HG03139 (cell line): ENCODE results near the gene CST9.
"Not testable (repeated sequence)": the region's sequence is repeated elsewhere in the genome, so short reads cannot be mapped to it uniquely, and the experiment has no call there.

Source experiments
- ATAC-seq: cut with Tn5 transposase; IDR thresholded peaks from one replicate; pipeline ENCODE4 v1.9.1; 2021; ENCODE audit not compliant: unreplicated experiment

Gene CST9

DNA sequence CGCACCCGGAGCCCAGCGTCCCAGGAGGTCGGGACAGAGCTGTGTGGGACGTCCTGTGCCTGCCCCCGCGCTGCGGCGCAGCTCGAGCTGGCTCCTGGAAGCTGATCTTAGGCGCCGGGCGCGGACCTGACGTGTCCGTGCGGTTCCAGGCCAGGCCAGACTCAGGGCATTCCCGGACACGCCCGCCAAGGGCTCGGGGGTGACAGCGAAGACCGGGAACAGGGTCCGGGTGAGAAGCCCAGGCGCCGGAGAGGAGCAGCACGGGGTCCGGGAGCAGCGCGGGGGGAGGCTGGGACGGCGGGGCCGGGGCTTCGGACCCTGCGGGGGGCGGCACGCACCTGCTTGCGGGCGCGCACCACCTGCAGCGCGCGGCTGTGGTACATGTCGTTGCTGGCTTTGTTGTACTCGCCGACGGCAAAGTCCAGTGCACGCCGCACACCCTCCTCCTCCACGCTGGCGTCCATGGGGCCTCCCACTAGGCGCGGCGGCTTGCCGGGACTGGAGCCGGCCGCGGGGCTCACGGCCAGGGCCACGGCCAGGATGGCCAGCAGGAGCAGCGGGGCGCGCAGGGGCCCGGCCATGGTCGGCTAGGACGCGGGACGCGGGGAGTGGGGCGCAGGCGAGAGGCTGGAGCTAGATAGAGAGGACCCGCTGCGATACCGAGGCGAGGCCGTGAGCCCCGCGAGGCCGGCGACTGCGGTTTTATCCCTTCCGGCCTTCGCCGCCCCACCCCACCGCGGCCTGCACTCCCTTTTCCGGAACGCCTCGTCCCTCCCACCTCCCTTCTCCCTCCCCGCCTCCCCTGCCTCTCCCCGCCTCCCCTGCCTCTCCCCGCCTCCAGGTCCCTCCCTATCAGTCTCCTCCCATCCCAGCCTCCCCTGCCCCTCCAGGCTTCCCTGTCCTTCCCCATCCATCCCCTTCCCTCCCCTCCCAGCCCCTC, 31.8 kb upstream of the CST9 start, which contains the start of gene CST3:
Gene CST3 (minus strand): TSS at position 674 of the 940 bp plus-strand sequence. CDS start 93 bp downstream, at position 581.
- peak; percentile 61 for ATAC-seq

DNA sequence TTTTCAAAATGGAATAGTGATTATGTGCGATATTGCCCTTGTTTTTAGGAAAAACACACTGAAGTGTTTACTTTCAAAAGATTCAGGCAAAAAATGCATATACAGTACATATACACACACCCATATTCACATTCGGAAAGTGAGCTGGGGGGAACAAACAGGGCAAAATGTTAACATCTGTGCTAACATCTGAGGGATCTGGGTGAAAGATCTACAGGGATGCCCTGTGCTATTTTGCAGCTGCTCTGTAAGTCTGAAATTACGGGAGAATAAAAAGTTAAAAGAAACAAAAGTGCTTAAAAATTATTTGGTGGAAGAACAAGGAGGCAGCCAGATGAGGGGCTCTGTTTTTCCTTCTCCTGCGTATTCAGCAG, 31.2 kb upstream of the CST9 start:
- no peak for ATAC-seq

DNA sequence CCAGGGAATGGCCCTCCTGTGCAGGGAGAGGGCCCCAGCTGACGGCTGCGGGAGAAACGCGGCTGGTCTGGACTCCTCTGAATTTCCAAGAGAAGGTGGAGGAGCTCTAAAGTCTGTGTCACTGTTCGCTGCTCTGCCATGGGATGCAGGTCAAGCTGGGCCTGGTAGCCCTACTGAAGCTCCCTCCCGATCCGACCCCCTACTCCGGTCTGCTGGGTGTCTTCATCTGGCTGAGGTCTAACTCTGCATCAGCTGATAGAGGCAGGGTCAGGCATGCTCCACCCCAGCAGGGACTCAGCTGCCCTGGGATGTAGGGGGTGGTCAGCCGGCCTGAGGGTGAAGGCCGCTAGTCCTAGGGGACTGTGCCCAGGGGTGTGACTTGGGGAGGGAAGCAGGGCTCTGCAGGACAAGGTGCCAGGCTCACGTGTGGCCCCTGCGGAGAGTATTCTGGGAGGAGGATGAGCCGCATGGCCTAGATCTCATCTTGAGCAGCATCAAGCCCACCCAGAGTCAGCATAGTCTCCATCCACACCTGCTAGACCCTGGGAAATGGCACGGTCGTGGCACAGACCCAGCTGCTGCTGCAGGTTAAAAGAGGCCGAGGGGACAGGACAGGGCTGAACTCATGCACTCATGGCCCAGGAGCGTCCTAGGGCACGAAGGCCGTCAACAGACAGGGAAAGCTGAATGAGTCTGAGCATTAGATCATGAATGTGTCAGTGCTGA, 30.6 kb upstream of the CST9 start:
- no peak for ATAC-seq

DNA sequence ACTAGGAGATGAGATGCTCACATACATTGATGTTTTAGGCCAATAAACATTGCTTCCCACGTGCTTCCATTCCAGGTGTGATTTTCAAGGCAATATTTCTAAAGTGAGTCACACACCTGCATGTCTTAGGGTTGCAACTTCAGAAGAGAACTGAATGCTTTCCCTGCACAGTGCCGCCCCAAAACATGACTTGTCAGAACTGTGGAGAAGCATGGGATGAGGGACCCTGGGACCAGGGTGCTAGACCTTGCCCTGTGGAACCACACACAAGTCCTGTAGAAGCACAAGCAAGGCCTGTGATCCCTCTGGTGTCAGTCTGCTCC, 30.0 kb upstream of the CST9 start:
- ATAC-seq = not testable (repeated sequence)

DNA sequence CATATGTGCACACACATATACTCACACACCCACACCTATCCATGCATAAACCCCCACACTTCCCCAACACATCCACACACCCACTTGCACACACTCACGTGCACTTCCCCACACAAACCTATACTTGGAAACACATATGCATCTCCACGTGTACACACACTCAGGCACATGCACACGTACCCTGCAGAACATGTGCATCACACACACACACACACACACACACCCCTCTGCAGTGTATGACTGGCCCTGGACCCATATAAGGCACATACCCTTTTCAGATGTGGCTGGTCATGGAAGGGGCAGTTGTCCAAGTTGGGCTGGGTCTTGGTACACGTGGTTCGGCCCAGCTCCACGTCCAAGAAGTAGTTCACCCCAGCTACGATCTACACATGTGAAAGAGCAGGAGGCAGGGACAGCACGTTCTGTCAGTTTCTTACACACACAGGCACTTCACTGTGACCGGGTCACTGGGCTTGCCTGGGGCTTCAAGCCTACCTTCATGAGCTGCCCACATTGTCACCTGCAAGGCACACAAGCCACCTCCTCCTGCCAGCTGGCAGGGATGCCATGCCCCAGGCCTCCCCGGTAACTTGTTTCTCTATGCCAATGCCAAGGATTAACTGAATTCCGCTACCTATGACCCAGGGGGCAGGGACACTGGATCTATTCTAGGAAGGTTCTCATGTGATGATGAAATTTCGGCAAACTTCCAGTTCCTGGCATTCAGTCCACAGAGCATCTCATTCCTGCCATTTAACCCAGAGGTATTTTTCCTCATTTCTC, 29.5 kb upstream of the CST9 start:
- ATAC-seq = no peak

DNA sequence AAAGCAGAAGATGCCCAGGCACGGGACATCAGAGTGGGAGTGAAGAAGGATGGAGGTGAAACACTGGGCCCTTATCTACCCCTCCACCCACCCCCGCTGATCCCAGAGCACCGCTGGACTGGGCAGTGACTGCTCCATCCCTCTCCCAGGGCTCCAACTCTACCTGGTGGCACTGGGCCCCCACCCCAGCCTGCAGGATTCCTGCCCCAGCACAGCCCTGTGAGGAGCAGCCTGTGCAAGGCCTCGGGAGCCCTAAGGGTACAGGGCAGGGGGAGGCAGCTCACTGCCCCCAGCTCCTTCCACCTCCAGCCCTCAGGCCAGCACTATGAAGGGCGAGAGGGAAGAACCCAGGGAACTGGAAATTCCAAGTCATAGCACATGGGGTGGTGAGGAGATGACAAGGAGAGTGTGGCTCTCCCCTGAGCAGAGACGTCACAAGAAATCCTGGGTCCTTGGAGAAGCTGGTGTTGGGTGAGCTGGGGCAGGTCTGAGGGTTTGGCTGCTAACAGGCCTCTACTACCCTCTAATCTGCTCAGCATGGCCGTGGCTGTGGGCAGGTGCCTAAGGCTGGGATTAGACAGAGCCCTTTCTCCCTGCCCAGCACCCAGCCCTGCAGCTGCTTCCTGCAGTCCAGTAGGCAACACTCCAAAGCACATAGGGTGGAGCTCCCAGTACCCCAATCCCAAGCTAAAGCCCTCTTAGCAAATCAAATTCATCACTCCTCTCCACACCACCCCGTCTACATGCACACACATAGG, 28.5 kb upstream of the CST9 start:
- no peak for ATAC-seq

DNA sequence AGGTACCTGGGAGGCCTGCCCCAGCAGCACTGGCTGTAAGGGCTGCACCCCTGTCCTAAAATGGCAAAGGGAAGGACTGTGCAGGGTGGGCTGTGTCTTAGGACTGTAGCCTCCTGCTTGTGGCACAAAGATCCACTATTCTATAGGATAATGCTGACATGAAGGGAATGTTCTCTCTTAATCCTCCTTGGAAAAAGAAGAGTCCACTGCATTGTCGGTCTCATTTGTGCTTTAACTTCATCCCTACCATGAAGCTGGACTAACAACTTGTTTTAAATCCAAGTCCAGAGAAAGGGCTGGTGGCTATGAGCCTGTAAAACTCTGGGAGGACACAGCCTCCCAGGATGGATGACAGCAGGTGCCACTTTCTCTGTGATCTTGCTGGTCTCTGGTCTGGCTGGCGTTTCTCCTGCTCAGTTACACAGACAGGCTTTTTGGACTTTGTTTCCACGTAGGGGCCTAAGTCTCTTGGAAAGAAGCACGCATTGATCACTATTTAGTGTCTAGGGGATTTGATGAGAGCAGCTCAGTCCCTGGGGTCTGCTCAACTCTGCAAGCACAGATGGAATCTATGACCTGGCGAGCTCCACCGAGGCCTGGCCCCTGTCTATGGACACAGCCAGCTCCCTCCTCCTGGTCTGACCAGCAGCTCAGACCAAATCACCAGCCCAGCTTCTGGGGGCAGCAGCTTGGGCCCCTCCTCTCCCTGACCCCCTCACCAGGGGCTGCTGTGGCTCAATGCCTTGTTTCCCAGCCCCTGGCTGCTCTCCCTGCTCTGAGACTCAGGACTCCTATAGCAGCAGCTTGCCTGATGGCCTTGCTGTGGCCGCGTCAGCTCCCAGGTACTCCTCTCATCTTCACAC, 27.2 kb upstream of the CST9 start:
- no peak for ATAC-seq

DNA sequence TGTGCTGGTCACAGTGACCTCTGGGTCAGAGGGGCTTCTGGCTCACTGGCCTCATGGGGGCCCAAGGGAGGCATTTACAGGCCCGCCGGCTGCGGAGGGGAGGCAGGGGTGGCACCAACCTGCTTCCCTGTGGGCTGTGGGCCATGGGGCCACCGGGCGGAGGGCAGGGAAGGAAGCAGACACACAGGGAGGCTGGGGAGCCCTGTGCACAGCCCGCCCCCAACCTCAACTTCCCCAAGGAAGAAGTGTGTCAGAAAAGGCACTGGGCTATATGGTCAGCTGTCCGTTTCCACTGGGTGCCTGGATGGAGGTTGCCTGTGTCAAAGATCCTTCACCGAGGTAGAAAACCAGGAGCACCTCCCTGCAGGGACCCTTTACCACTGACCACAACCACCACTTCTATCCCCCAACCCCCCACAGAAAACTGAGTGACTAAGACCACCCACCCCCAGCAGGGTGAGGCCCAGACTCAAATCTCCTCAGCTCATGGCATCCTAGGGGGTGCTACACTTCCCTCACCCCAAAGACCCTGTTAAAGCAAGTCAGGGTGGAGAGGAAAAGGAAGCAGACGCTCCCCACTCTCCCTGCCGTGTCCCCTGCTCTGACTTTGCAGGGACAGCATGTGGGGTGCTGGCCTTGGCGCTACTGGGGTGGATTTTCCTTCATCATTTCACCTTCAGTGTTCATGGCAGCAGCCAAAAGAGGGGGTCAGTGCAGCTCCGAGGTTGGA, 26.4 kb upstream of the CST9 start:
- no peak for ATAC-seq

DNA sequence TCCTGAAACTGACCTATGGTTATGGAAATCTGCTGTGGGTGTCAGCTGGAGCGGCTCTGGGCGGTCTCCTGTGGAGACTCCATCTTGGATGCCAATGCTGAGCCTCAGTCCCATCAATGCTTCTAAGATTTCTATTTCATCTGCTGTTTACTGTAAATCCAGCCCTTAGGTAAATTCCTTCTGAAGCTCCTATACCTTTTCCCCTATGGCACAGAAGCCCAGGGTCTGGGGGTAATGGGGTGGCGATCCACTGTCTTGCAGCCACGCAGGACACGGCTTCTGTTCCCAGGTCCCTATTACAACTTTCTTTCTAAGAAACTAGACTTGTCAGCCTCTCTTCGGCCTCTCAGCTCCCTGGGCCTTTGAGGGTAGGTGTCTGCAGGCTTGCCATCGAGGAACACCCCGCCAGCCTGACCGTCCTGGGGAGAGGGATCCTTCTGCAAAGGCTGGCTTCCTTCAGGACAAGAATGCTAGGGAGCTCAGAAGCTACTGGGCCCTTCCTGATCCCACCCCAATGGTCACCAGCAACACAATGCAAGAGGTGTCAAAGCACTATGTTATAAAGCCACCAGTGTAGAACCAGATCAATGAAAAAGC, 25.6 kb upstream of the CST9 start:
- no peak for ATAC-seq

DNA sequence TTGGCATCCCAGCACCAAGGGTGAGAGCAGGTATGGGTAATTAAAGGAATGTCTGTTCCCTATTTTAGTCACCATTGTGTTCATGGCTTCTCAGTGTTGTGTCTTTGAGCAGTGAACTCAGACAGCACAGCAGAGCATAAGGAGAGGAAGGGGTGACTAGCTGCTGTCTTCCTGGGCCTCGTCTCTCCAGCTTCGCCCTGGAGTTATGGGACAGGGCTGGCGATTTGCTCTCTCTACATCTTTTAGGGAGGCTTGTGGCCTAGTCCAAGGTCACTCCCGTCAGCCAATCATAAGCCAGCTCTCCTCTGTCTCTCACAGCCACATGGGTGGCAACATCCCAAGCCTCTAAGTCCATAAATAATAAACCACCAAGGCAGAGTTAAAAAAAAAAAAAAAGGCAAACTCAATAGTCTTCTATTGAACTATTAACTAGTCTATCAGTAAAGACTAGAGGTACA, 24.7 kb upstream of the CST9 start:
- ATAC-seq = no peak

DNA sequence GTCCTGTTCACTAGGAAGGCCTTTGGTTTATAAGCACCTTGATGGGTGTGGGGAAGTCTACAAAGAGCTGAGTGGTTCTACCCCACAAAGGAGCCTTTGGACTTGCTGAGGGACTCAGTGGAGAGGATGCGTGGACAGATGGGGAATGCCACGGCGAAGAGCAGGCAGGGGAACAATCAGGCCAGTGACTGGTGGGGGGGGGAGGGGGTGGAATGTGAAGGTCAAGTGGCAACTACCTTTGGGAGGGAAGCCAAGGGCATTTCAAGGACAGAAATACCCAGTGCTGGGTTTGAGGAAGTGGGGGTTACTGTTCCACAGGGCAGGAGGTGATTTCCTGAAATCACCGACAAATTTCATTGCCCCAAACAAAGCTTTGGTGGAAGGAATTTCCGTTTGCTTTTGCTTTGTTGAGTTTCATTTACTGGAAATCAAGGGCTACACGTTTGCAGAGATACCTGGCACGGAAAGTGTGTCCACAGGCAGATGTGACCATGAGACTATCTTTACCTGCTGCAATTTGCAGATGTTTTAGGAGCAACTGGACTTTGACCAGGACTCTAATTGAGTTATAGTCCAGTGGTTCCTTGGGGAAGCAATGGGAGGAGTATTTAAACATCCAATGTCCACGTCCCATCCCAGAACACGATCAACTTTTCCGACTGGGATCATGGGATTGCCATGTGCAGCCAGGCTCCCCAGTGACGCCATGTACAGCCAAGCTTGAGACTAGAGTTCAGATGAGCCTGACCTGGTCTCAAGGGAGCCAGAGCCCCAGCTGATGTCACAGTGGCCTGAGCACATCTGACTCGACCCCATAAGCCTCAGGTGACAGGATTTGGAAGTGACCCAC, 24.1 kb upstream of the CST9 start:
- ATAC-seq = no peak

DNA sequence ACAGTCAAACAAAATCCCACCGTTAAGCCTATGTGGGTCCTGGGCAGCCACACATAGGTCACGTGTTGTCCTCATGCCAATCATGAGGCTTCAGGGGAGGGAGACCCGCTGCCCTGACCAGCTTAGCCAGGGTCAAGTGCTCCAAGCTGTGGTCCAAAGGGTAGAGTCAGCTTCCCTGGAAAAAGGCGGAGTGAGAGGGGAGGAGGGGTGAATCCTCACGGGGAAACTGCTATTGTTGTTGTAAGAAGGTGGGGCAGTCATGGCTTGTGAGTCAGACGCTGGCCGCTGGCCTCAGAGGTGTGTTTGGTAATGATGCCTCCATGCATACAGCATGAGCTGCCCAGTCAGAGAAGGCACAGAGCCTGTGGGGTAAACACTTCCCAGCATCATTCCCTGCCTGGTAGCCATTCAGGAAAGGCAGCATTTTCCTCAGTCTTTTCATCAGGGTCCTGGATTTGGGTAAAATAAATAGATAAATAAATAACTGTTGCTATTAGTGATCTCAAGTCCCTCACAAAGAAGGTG, 23.4 kb upstream of the CST9 start:
- no peak for ATAC-seq

DNA sequence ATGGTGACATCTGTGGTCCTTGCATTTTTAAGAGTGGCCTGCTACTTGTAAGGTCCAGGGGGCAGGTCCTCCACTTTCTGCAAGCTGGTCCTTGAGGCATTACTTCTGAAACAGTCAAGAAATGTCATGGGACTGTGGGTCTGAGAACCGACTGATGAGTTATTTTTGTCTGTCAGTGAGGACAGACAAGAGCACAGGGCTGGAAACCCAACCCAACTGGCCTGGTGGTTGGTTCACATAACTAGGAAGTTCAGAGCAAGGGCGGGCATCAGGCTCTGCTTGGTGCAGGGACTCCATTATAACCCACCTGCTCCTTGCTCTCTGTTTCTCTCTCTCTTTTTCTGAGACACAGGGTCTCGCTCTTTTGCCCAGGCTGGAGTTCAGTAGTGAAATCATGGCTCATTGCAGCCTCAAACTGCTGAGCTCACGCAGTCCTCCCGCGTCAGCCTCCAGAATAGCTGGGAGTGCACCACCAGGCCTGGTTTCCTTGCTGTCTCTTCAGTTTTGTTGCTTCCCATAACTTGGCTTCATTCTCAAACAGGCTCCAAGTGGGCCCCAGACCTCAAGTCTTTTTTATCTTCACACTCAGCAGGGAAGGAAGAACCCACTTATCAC, 22.8 kb upstream of the CST9 start:
- no peak for ATAC-seq

DNA sequence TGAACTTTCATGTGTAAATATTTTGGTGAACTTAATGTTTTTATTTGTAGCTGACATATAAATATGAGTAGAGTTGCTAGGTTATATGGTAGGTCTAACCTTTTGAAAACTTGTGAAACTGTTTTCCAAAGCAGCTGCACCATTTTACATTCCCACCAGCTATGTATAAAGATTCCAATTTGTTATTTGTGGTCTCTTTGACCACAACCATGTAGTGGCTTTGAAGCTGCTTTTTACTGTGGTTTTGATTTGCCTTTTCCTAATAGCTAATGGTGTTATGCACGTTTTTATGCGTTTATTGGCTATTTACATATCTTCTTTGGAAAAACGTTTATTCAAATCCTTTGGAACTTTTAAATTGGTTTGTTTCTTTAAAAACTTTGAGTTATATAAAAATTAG, 21.8 kb upstream of the CST9 start:
- no peak for ATAC-seq

DNA sequence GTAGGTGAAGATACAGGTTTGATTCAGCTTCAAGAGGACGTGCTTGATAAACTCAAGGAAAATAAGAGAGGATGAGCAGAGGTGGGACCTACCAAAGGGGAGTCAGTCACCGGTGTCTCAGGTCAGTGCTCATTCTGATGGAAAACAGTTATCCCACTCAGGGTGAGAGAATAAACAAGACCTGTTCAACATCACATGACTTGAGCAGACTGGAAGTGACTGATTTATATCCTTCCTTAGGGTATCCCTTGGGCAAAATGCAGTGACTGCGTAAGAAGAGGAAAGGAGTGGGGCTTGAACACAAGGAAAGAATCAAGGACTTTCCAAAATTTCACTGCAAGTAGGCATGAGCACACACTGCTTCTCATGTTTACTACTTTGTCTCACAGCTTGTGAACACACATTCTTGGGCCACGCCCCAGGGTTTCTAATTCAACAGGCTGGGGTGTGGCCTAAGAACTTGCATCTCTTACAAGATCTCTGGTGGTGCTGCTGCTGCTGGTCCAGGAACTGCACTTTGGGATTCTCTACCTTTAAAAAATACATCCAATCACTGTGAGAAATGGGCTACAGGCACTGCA, 20.4 kb upstream of the CST9 start:
- ATAC-seq = no peak

DNA sequence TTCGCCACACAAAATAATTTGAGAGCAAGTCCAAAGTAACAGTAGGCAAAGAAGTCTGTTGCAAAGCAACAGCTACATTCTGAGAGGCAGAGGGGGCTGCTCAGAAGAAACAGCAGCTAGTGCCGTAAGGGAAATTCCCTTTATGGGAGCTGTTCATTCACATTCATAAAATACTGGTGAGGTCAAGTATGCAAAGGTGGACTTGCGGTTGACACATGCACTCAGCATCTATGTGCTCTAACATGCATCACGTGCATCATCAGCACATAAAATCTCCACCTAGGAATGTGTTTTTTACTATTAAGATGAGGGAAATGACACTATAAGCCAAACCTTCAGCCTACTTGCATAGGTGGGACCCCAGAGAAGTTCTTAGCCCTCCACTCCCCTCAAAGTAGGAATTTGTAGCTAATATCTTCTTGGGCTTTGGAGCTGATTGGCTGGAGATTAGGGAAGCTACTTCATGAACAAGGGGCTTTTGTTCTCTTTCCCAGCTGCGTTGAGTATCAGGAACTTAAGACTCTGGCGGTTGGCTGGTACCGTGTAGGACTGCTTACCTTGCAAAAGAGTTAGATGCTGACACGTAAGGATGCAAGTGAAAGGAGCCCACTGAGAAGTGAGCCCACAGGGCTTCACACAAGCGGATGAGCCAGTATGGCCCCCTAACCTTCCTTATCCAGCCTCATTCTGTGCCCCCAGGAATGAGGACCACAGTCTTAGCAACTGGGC, 19.7 kb upstream of the CST9 start:
- ATAC-seq = no peak
